T-helper 2 cell treated with Interferon-gamma antibody and Interleukin-4, amounts not matched to agents 100 ng/mL and 5 ng/mL, for 36 hours (primary cell): Measurements from ENCODE around the gene POP4. TPM values are rescaled to one million over a fixed set of nuclear protein-coding genes. Genes with fewer than 3 reads are reported as not detected.
"Not testable (repeated sequence)": the region's sequence is repeated elsewhere in the genome, so short reads cannot be mapped to it uniquely, and the experiment has no call there.

Experiments
- intact Hi-C: fragments of 100-400 bp; cut with micrococcal nuclease; formaldehyde crosslinking; loops from one replicate; pipeline ENCODE4 v1.15.1; 2023
- total RNA-seq: library from RNA; stranded (reverse); gene quantifications from 2 replicates; pipeline ENCODE4 v1.2.3, GENCODE V29; 2022

Gene POP4, protein sequence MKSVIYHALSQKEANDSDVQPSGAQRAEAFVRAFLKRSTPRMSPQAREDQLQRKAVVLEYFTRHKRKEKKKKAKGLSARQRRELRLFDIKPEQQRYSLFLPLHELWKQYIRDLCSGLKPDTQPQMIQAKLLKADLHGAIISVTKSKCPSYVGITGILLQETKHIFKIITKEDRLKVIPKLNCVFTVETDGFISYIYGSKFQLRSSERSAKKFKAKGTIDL
- 104 and 110 TPM in 2 replicates for total RNA-seq

DNA sequence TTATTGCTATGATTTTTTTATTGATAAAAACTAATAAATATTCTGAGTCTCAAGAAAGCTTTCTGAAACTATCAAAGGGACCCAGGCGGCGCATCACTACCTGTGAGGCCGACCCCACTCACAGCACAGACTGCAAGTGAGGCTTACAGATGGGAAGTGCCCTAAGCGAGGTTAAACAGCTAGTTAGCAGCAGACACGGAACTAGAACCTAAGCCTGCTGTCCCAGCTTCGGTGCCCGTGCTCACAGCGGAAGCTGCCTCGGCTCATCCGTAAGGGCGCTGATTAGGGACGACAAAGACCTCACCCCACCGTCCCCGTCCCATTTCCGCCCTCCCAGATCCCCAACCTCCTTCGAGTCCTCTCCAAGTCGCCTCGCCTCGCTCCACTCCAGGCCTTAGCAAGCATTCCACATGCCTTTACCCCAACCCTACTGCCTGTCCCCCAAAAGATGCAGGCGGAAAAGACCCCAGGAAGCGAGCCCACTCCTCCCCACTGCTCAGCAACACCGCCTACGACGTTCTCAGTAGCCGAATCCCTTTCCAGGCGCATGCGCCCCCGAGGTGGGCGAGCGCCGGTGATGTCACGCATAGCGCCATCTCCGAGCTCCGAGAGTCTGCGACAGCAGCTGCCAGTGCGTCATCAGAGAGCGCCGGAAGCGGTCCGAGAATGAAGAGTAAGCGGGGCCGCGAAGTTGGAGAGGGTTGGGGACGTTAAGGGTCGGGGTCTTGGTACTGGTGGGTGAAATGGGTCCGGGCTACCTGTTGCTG is at the start of gene POP4:
Gene POP4 (plus strand): TSS at position 631 of the 767 bp plus-strand sequence. CDS start 36 bp downstream, at position 667.
- intact Hi-C loops: loop anchor here (1.0 to 10.0 kb wide), 5 partner anchors 19 to 339 kb away; partner anchors contain the start of genes PLEKHF1 and URI1

DNA sequence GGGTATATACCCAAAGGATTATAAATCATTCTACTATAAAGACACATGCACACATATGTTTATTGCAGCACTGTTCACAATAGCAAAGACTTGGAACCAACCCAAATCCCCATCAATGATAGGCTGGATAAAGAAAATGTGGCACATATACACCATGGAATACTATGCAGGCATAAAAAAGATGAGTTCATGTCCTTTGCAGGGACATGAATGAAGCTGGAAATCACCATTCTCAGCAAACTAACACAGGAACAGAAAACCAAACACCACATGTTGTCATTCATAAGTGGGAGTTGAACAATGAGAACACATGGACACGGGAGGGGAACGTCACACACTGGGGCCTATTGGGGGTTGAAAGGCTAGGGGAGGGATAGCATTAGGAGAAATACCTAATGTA is 47.0 kb upstream of the POP4 start:
- intact Hi-C loops: not testable (repeated sequence)

DNA sequence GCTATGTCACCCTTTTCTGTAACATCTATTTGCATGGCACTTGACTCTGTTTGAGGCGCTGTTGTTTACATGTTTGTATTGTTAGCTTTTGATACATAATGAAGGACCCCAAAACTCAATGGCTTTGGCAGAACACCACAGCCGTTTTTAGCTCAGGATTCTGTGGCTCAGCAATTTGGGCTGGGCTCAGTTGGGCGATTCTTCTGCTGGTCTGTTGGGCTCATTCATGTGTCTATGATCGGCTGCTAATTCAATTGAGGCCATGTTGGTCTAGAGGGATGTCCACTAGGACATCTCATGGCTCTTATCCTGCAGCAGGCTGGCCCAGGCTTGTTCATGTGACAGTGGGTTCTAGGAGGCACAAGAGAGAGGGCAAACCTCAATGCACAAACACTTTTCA is 46.3 kb upstream of the POP4 start:
- intact Hi-C loops: no loop called here

DNA sequence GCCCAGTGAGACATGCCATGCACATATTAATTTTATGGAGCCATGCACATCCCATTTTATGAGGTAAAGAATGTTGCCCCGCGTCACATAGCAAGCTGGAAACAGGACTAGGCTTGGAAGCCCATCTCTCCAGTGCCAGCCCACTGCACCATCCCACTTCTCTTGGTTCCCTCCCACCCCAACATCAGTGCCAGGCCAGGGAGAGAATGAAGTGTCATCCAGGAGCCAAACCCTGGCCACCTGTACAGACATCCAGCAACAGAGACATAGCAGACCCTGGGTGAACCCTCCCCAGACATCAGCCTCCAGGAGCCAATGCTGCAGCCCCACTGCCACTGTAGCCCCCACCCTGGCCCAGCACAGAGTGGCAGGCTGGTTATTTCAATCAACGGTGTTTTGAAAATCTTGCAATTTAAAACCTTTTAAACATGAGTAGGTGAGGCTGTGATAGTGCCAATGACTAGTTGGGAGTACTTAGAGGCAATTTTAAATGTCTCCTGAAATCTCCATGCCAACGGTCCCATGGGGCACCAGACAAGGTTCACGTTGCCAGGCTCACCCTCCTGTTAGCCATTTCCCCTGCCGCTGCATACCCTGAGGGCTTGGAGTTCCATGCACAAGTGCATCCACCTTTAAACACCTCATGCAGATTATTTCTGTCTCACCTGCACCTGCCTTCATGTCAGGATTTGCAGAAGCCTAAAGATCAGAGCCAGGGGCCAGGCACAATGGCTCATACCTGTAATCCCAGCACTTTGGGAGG is 45.6 kb upstream of the POP4 start:
- intact Hi-C loops: no loop called here

DNA sequence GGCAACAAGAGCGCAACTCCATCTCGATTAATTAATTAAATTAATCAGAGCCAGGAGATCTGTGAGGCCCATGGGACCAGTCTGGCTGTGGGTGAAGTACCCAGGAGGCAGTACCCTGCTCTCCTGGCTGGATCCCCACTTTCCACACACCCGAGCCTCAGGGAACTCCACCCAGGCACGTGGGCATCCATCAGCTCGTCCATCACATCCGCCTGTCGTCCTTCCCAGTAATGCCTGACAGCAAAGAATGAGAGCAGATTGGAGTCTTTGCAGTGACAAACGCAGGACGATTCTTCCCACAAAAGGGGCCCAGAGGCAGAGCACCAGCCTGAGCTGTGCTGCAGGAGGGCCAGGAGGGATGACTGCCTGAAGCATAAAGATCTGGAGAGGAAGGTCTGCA is 44.5 kb upstream of the POP4 start:
- intact Hi-C loops: no loop called here

DNA sequence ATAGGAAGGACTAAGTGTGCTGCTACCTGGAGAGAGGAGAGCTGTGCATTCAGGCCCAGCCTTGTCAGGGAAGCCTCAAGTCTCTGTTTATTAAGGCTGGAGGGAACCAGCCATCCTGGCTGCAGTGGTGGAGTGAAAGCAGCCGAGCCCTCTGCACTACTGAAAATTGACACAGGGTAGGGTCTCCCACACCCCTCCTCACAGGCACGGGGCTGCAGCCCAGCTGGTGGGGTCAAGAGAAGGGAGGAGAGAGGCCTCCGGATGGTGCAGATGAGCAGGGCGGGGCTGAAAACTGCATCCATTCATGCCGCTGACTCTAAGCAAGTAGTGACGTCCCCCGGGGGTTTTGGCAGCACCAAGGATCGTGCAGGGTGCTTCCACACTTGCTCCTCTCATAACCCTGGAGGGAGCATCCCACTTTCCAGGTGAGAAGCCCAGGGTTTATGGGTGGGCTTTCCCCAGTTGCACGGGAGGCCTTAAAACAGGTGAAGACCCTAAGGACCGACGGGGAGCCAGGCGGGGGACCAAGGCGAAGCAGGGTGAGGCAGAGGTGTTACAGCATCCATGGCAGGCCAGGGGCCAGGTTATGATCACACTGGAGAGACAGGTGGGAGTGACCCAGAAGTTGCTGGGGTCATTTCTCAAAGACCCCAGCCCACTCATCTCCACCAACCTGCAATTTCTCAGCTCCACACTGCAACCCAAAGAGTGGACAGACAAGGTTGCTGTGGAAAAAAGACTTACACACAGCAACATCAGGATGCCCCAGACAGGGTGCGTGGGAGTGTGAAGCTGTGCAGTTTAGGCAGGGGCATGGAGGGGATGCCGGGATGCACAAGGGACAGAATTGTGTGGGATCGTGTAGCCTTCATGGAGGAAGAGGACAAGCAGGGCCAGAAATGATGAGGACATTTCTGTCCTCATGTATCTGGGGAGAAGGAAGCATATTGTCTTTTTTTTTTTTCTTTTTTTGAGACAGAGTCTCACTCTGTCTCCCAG is 43.5 kb upstream of the POP4 start:
- intact Hi-C loops: no loop called here

DNA sequence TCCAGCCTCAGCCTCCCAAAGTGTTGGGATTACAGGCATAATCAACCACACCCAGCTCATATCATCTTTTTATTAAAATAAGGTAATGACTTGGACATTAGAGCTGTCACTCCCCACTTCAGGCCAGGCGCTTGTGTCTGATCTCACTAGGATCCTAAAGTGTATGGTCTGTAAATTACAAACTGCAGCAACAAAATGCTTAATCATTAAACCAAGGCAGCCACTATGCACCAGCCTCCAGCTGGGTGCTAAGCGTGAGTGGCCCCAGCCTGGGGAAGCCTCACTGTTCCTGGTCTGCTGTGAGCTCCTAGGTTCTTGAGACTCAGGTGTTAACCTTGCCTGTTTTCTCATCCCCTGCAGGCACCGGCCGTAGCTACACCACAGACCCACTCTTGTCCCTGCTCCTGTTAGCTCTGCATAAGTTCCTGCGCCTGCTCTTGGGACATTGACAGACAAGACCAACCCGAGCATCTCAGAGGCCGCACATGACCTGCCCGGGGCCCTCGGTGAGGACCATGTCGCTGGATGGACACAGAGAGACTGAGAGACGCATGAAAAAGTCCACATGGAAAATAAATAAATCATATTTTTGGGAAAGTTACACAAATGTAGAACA is 42.5 kb upstream of the POP4 start:
- intact Hi-C loops: no loop called here

DNA sequence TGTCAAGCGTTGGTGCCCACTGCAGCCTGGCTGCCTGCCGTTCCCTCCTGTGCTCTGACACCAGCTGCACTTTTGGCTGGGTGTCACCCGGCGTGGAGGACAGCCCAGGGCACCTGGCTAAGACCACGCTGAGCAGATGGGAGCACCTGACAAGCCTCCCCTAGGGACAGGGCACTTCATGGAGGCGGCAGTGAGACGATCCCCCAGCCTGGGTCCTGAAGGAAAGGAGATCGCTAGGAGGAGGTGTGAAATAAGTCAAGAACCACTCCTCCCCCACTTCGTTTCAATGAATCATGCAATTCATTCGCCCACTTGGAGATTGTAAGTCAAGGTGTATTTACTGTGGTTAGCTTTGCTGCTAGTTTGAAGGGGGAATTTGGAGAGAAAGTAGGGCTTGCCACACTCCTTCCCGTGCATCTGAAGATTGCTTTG is 41.5 kb upstream of the POP4 start:
- intact Hi-C loops: no loop called here

DNA sequence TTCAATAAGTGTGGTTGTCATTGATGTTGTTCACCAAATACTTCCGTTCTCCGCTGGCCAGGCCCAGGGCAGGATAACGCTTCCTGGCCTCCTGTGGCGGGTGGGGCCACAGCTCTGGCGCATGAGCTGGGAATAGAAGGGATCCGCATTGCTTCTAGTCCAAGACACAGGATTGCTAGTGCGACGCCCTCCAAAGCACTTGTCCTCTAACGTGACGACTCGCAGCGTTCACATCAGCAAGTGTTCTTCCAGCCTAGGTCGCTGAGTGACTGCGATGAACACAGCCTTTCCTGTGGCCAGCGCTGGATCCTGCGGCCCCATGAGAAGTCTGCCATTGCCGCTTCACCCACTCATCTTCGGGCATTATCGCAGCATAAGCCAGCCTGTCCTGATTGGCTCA is 40.9 kb upstream of the POP4 start:
- intact Hi-C loops: no loop called here

DNA sequence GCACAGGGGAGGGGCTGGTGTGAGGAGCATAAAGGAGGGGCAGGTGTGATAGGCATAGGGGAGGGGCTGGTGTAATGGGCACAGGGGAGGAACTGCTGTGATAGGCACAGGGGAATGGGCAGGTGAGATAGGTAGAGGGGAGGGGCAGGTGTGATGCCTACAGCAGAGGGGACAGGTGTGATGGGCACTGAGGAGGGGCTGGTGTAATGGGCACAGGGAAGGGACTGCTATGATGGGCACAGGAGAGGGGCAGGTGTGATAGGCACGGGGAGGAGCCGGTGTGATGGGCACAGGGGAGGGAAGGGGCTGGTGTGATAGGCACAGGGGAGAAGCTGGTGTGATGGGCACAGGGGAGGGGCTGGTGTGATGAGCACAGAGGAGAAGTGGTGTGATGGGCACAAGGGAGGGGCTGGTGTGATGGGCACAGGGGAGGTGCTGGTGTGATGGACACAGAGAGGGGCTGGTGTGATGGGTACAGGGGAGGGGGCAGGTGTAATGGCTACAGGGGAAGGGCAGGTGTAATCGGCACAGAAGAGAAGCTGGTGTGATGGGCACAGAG is 39.5 kb upstream of the POP4 start:
- intact Hi-C loops: no loop called here

DNA sequence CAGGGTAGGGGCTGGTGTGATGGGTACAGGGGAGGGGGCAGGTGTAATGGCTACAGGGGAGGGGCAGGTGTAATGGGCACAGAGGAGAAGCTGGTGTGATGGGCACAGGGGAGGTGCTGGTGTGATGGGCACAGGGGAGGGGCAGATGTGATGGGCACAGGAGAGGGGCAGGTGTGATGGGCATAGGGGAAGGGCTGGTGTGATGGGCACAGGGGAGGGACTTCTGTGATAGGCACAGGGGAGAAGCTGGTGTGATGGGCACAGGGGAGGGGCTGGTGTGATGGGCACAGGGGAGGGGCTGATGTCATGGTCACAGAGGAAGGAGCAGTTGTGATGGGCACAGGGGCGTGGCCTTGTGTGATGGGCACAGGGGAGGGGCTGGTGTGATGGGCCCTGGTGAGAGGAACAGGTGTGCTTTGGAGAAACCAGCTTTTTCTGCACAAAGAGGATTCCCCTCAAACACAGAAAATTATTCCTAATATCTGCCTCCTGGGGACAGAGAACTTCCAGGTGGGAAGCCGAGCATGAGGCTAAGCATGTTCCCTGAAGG is 38.6 kb upstream of the POP4 start:
- intact Hi-C loops: no loop called here

DNA sequence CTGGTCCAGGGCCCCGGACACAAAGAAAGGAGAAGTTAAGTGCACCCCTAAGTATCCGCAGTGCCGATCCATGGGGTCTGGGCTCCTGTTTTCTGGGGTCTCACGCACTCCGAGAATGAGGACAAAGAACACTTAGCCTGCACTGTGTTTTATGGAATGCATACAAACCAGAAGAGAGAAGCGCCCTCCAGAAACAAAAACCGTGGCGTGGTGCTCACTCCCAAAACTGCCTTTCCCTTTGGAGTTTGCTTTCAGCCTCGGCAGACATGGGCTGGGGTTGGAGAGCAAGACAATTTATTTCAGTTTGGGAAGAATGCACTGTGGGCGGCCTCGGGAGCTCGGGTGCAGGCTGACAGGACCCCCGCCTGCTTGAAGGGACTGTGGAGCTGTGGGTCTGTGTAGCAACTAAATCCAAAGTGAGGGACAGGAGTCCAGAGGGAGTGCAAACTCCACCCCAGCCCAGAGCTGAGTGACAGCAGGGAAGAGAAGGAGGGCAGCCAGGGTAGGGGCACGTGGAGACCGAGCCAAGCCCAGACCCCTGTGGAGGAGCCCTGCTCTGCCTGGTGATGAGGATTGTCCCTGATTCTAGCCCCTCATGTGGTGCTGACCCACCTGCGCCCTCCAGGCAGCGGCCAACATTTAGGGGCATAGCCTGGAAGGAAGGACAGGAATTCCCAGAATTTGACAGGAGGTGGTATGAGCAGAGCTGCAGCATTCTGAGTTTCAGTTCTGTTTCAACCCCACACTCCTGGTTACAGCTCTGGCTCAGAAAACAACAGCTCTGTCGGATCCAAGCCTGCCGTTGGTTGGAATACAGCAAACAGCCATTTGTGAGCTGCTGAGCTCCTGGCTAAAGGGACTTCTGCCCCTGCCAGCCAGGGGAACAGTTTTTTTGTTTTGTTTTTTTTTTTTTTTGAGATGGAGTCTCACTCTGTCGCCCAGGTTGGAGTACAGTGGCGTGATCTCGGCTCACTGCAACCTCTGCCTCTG is 37.8 kb upstream of the POP4 start:
- intact Hi-C loops: no loop called here

DNA sequence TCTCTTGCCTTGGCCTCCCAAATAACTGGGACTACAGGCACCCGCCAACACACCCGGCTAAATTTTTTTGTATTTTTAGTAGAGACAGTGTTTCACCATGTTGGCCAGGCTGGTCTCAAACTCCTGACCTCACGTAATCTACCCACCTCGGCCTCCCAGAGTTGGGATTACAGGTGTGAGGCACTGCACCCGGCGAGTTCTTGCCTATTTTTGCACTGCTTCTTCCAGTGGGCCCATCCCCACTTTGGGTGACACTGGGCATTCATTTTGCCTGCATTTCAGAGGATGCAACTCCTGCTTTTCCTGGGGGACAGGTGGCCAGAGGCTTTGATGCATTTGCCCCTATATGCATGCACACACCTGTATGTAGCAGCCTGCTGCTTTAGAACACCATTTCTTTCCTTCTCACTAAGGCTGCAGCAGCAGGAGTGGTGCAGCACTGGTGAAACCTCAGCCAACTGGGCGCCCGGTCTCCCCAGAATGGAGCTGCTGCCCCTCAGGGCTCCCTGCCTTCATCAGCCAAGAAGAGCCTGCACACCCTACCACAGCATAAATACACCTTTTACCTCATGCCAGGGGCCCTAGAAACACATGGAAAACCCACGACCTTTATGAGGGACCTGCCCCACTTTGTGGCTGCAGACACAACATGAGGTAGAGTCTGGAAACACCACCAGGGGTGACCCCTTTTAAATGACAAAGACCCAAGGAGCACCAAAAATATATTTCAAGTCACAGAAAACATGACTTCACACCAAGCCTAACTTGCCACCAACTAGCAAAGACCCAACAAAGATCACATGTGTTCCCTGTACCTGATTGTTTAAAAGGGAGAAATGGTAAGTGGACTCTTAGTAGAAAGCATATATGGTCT is 36.8 kb upstream of the POP4 start:
- intact Hi-C loops: no loop called here

DNA sequence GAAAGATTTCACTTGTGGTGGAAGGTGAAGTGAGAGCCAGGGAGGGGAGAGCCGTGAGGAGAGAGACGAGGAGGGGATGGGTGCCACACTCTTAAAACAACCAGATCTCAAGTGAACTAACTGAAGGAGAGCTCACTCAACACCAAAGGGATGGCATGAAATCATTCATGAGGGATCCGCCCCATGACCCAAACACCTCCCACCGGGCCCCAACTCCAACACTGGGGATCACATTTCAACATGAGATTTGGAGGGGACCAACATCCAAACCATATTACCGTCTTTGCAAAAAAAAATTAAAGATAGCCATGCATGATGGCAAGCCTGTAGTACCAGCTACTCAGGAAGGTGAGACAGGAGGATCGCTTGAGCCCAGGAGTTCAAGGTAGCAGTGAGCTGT is 34.9 kb upstream of the POP4 start:
- intact Hi-C loops: no loop called here

DNA sequence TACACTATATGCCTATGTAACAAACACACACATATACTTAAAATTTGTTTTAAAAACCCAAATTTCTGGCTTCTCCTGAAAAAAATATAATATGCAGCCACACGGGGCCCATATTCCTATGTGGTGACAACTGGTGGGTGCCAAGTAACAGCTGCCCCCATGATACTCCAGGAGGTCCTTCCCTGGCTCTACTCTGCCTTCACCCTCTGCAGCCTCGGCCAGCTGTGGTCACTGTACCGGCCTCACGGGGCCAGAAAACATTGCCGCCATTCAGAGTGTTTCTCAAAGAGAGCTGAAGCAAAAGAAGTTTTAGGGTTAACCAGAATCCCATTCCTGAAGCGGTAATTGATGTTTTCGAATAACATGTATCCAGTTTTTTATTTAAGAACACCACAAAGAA is 32.6 kb upstream of the POP4 start:
- intact Hi-C loops: no loop called here

DNA sequence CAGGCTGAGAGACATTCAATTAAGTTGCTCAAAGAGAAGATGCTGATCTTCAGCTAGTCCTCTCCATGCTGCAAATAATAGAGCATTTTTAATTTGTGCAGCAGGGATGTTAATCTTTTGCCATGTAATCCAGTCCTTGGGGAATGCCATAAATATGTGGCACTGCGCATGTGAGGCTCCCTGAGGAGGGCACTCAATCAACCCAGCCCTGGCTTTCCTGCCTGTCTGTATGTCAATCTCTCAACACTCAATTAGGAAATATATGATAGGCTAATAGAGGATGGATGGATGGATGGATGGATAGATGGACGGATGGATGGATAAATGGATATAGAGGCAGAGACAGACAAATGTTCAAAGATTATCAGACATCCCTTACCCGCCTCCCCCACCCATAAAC is 31.6 kb upstream of the POP4 start:
- intact Hi-C loops: no loop called here

DNA sequence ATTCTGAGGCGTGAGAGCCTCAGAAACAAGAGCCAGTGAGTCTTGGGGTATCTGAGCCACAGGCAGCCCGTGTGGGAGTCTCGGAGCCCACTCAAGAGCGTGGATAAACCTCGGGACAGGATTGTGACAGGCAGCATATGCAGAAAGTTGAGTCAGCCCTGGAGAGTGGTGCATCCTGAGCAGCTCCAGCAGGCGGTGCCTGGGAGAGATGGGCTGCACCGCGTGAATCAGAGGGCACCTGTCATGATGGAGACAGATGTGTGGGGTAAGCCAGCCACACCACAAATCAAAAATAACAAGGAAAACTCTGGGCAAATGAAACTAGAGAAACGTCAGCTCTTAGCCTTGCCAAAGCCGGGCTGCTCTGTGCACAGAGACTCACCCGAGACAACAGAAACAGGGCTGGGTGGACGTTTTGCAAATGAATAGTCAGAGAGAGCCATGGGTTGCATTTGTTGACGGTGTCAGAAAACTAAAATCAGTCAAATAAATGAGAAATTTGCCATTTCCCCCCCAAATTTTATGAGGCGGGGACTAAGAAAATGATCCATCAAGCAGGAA is 30.0 kb upstream of the POP4 start:
- intact Hi-C loops: no loop called here
